PC-9 (cell line): Measurements from ENCODE around the gene MET. TPM values are rescaled to one million over a fixed set of nuclear protein-coding genes. Genes with fewer than 3 reads are reported as not detected.

Experiments
- BruUV-seq: library from RNA; stranded (reverse); fragments of 400-500 nt; replicated peaks from 2 replicates; lab custom pipeline; 2021; lab: Mats Ljungman, UMichigan
- CTCF ChIA-PET: fragments of 300-600 bp; sonication (Branson Sonifier 250); formaldehyde crosslinking; loops from one replicate; lab custom pipeline; 2022; ENCODE audit warnings: antibody characterized with exemption; lab: Charles Lee
- POLR2A ChIA-PET: fragments of 300-600 bp; sonication (Branson Sonifier 250); formaldehyde crosslinking; loops from one replicate; lab custom pipeline; 2022; ENCODE audit warnings: antibody characterized with exemption; ENCODE audit not compliant: unreplicated experiment; lab: Charles Lee
- DNase-seq, 2 experiments: peaks; one replicate each; pipeline versions ENCODE4 v3.0.0 to v3.0.0-alpha.2; 2015 to 2022; ENCODE audit warnings: mixed read lengths in 1 of 2
- H2AFZ ChIP-seq: fragments of 200-600 bp; sonication (generic); 2 replicates; pipeline ENCODE4 v1.8.1; 2017; ENCODE audit warnings: antibody characterized with exemption
- H3F3A ChIP-seq: fragments of 200-600 bp; sonication (generic); 2 replicates; pipeline ENCODE4 v1.8.1; 2017; ENCODE audit warnings: antibody characterized with exemption, mild to moderate bottlenecking, low read depth; ENCODE audit not compliant: insufficient read depth
- H3K27ac ChIP-seq: fragments of 200-600 bp; sonication (generic); 2 replicates; pipeline ENCODE4 v1.6.1; 2016; ENCODE audit warnings: mixed run types
- H3K27me3 ChIP-seq: fragments of 200-600 bp; sonication (generic); 2 replicates; pipeline ENCODE4 v1.6.1; 2016; ENCODE audit warnings: low read depth, mixed run types; ENCODE audit not compliant: insufficient read depth
- H3K36me3 ChIP-seq: fragments of 200-600 bp; sonication (generic); 2 replicates; pipeline ENCODE4 v1.6.1; 2016; ENCODE audit warnings: low read depth, mixed run types
- H3K4me1 ChIP-seq: fragments of 200-600 bp; sonication (generic); replicated peaks from 2 replicates; pipeline ENCODE4 v1.6.1; 2016; ENCODE audit warnings: mixed run types; ENCODE audit not compliant: insufficient read depth
- H3K4me2 ChIP-seq: fragments of 200-600 bp; sonication (generic); 2 replicates; pipeline ENCODE4 v1.6.1; 2017; ENCODE audit warnings: mixed run types
- H3K4me3 ChIP-seq: fragments of 200-600 bp; sonication (generic); 2 replicates; pipeline ENCODE4 v1.6.1; 2016; ENCODE audit warnings: mixed run types
- H3K79me2 ChIP-seq: fragments of 200-600 bp; sonication (generic); 2 replicates; pipeline ENCODE4 v1.6.1; 2017; ENCODE audit warnings: low read depth, mixed run types
- H3K9me2 ChIP-seq: fragments of 200-600 bp; sonication (generic); 2 replicates; pipeline ENCODE4 v1.8.1; 2017; ENCODE audit warnings: mild to moderate bottlenecking; ENCODE audit not compliant: insufficient read depth
- H3K9me3 ChIP-seq: fragments of 200-600 bp; sonication (generic); 2 replicates; pipeline ENCODE4 v1.8.1; 2016; ENCODE audit warnings: low read depth; ENCODE audit not compliant: insufficient read depth
- H4K20me1 ChIP-seq: fragments of 200-600 bp; sonication (generic); 2 replicates; pipeline ENCODE4 v1.8.1; 2017; ENCODE audit not compliant: insufficient read depth
- CTCF ChIP-seq: fragments of 200-600 bp; sonication (generic); conservative IDR thresholded peaks from 2 replicates; pipeline ENCODE4 v1.6.1; 2017; ENCODE audit warnings: mixed run types, antibody characterized with exemption, mild to moderate bottlenecking, moderate library complexity
- EZH2 ChIP-seq: fragments of 200-600 bp; sonication (generic); IDR thresholded peaks from 2 replicates; pipeline ENCODE4 v1.8.0; 2017; ENCODE audit warnings: antibody characterized with exemption, low read depth
- intact Hi-C: fragments of 100-400 bp; cut with micrococcal nuclease; formaldehyde crosslinking; loops from one replicate; pipeline ENCODE4 v1.10.0; 2022; ENCODE audit not compliant: unreplicated experiment
- total RNA-seq: library from RNA; stranded (reverse); gene quantifications from 2 replicates; pipeline ENCODE4 v1.2.3, GENCODE V29; 2021

Gene MET
- total RNA-seq, 1 experiment from 2014 or later = 287 TPM

- POLR2A ChIA-PET = interaction anchor here (0.6 kb wide), 1 partner anchor 1319 kb away, joined by 4 read pairs; no protein-coding TSS in a partner anchor
- H2AFZ ChIP-seq = no peak overlapping the region
- H4K20me1 ChIP-seq = no peaks in the 10 kb centered on the region
- H3K4me2 ChIP-seq = no peak overlapping the region
- no peaks in the 10 kb centered on the region for H3F3A ChIP-seq
- H3K79me2 ChIP-seq = no peaks in the 10 kb centered on the region
- no peaks in the 10 kb centered on the region for H3K9me2 ChIP-seq
- intact Hi-C loops = no loop called here
- no peaks in the 10 kb centered on the region for H3K27me3 ChIP-seq
- H3K27ac ChIP-seq = no peak overlapping the region
- H3K4me1 ChIP-seq = no peaks in the 10 kb centered on the region
- H3K36me3 ChIP-seq = peaks cover 34% of the 10 kb centered on the region; the same call in 1 of the 2 replicates
- TF ChIP-seq EZH2 (no peak), CTCF (no peak)
- DNase-seq = no peak
- no TSS peak for BruUV-seq
- CTCF ChIA-PET = no interaction called here
- peaks cover 2% of the 10 kb centered on the region; the same call in 1 of the 2 replicates for H3K9me3 ChIP-seq
- H3K4me3 ChIP-seq = no peak overlapping the region
Observed at GRCh38 chr7:116739307-116739706, 67.3 kb downstream of the MET start.

GRCh38 chr7:116740231-116740630 lies 68.2 kb downstream of the MET start:
- Histone ChIP-seq H4K20me1 (no peaks in the 10 kb centered on the region), H3K9me2 (no peaks in the 10 kb centered on the region), H3K27me3 (no peaks in the 10 kb centered on the region), H3F3A (no peaks in the 10 kb centered on the region), H3K27ac (no peak overlapping the region), H3K9me3 (peaks cover 9% of the 10 kb centered on the region; the same call in 1 of the 2 replicates), H2AFZ (no peak overlapping the region), H3K79me2 (no peaks in the 10 kb centered on the region), H3K4me2 (no peak overlapping the region), H3K4me3 (no peak overlapping the region), H3K36me3 (peaks cover 34% of the 10 kb centered on the region; the same call in 1 of the 2 replicates), H3K4me1 (no peaks in the 10 kb centered on the region)
- TF ChIP-seq EZH2 = no peak
- TF ChIP-seq CTCF = no peak
- intact Hi-C loops = loop anchor here (2.0 kb wide), 1 partner anchor 19 kb away; no protein-coding TSS in a partner anchor
- DNase-seq = no peak
- CTCF ChIA-PET = interaction anchor here (0.6 kb wide), 1 partner anchor 59 kb away, joined by 7 read pairs; no protein-coding TSS in a partner anchor
- POLR2A ChIA-PET = no interaction called here
- BruUV-seq = no TSS peak

GRCh38 chr7:116740755-116741462 lies 68.9 kb downstream of the MET start:
- Histone ChIP-seq H3F3A (no peaks in the 10 kb centered on the region), H3K4me2 (no peak overlapping the region), H2AFZ (no peak overlapping the region), H3K36me3 (peaks cover 34% of the 10 kb centered on the region; the same call in 1 of the 2 replicates), H3K27ac (no peak overlapping the region), H3K79me2 (no peaks in the 10 kb centered on the region), H3K27me3 (no peaks in the 10 kb centered on the region), H3K9me2 (no peaks in the 10 kb centered on the region), H3K9me3 (peaks cover 9% of the 10 kb centered on the region; the same call in 1 of the 2 replicates), H3K4me1 (no peaks in the 10 kb centered on the region), H3K4me3 (no peak overlapping the region), H4K20me1 (no peaks in the 10 kb centered on the region)
- BruUV-seq = no TSS peak
- ChIA-PET POLR2A (no interaction called here), CTCF (interaction anchor here (0.6 kb wide), 2 partner anchors 60 to 70 kb away, joined by 7 to 10 read pairs; no protein-coding TSS in a partner anchor)
- DNase-seq = no peak
- intact Hi-C loops = loop anchor here (2.0 kb wide), 1 partner anchor 18 kb away; no protein-coding TSS in a partner anchor
- TF ChIP-seq EZH2 = no peak
- no peak for TF ChIP-seq CTCF
